Left colon (tissue), 2 donors: ENCODE measurements around the gene LPP. TPM values are rescaled to one million over a fixed set of nuclear protein-coding genes. Genes with fewer than 3 reads are reported as not detected.

Experiments
- ATAC-seq: fragments of 200-7000 bp; cut with Tn5 transposase; one replicate; pipeline ENCODE4 v1.9.1; 2020; ENCODE audit warnings: mild to moderate bottlenecking, moderate library complexity
- DNase-seq, 2 donors: peaks; one replicate each; pipeline ENCODE4 v3.0.0-alpha.2; 2020
- intact Hi-C, 2 donors: fragments of 100-400 bp; cut with DNase I in 1 of 2; cut with micrococcal nuclease in 1 of 2; formaldehyde crosslinking; loops; one replicate each; pipeline versions ENCODE4 v1.11.2 to v1.14.0; 2022; cut with DNase I, micrococcal nuclease
- total RNA-seq, 2 donors: library from RNA; stranded (reverse); fragmentation: NEBNext Ultra II Directional; extraction: Animal tissue kit (Norgen Biotek cat#: 25700); gene quantifications; one replicate each; pipeline ENCODE4 v1.2.1, GENCODE V29; 2021
- donor health status: DM: no; HTN: no; CAD: no.
- donor health status: DM: yes; HTN: yes; CAD: no.

The LPP gene
- total RNA-seq, 2 donors from 2014 or later = 228 to 258 TPM

GRCh38 chr3:188908002-188908850 lies 754.3 kb downstream of the LPP start:
- peak; percentile 61 for ATAC-seq
- no peak for DNase-seq
- intact Hi-C loops = no loop called here

- DNase-seq (no peak), ATAC-seq (peak; percentile 95)
Observed at GRCh38 chr3:188911026-188911850, 757.3 kb downstream of the LPP start.

DNA sequence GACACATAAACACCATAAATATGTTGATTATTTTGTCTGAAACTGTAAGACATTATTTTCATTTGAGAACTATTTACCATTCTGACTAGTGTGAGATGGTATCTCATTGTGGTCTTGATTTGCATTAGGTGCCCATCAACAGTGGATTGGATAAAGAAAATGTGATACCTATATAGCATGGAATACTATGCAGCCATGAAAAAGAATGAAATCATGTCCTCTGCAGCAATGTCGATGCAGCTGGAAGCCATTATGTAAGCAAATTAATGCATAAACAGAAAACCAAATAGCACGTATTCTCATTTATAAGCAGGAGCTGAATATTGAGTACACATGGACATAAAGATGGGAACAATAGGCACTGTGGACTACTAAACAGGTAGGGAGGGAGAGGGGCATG lies 759.1 kb downstream of the LPP start:
- intact Hi-C loops = no loop called here
- DNase-seq (no peak), ATAC-seq (no peak)

More at GRCh38 chr3:188911026-188911850, 757.3 kb downstream of the LPP start:
- intact Hi-C loops = no loop called here

DNA sequence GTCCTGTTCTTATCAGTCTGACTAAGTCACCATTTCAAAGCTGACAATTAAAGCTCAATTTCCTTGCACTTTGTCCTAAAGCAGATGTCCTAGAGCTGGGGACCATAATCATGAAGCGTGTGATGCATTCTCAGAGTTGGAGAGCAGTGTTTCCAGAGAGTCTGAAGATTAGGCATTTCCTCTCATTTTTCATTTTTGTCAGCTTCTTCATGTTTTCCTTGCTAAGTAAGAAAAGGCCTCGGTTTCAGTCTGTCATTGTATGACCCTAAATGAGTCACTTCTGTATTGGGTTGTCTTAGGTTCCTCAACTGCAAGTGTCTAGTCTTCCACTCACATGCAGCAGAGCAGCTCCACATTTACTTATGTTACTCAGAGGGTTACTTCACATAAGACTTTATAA lies 760.6 kb downstream of the LPP start:
- intact Hi-C loops = no loop called here
- DNase-seq = no peak
- no peak for ATAC-seq

GRCh38 chr3:188915127-188915526 lies 761.2 kb downstream of the LPP start:
- DNase-seq (no peak), ATAC-seq (no peak)
- intact Hi-C loops = no loop called here

DNA sequence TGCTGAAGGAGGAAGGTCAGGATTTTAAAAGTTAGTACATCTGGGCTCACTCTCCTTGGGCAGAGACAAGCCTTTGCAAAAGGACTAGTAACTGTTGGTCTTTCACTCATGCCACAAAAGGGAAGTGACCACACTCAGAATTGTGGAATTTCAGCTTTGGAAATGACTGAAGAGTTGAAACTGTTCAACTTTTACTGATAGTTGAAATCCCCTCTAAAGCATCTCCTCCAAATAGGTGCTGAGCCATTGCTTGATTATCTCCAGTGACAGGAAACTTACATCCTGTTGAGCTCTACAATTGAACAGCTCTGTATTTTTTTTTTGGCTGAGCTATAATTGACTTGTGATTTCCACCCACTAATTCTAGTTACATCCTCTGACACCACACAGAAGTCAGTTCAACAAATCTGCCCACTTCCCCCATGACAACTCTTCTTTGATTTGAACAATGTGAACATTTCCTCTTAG lies 763.0 kb downstream of the LPP start:
- ATAC-seq (peak; percentile 13), DNase-seq (no peak)
- intact Hi-C loops = no loop called here

GRCh38 chr3:188918093-188918492 lies 764.1 kb downstream of the LPP start:
- peak; percentile 90 for ATAC-seq
- intact Hi-C loops = no loop called here
- DNase-seq = no peak

GRCh38 chr3:188923671-188924070 lies 769.7 kb downstream of the LPP start:
- DNase-seq (no peak), ATAC-seq (no peak)
- intact Hi-C loops = no loop called here

GRCh38 chr3:188925376-188925775 lies 771.4 kb downstream of the LPP start:
- ATAC-seq (no peak), DNase-seq (no peak)
- intact Hi-C loops = no loop called here

GRCh38 chr3:188926111-188926510 lies 772.2 kb downstream of the LPP start:
- ATAC-seq = no peak
- no peak for DNase-seq
- intact Hi-C loops = no loop called here

DNA sequence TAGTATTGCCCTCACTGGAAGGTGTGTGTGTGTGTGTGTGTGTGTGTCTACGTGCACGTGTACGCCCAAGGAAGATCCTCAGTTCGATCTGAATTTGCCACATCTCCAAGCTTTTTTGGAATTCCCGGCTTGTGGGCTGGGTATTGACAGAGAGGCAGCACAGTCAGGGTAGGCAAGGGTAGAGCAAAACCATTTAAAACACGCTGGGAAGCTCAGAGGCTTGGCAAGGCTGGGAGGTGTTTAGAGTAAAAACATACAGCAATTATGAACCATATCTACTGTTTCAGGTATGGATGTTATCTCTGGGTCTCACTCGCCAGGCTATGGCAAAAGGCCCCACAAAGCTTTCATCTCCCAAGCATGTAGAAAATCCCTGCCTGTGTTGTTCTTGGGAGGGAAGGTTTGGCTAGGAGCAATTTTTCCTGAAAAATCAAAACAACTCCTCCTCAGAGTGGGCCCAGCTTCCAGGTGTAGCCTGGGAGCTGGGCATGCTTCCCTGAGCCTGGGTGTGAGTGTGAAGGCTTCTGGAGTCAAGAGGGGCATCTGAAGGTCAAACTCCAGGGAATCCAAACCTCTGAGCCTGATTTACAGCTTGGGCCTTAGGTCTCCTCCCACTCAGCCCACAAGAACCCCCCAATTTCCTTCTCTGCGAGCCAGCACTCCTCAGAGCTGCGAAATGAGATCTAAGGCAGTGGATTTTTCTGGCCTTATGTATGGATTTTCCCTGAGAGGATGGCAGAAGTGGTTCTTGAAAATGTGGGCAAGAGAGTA lies 773.0 kb downstream of the LPP start:
- ATAC-seq = no peak
- intact Hi-C loops = no loop called here
- no peak for DNase-seq

DNA sequence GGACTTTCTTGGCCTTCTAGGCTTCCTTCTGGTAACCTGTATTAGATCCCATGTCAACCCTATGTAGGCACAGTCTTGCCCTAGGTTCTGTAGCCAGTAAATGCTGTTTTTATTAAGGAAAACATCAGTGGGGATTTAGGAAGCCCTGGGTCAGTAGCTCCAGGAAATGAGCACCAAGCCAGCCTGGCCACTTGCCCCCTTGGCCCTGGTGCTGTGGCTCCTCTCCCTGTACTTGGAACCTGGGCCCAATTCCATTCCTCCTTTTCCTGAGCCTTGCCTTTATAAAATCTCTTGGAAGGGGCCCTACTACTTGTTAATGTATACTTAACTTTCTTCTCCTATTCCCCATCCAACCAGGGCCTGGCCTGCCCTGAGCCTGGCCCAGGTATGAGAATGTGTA lies 774.0 kb downstream of the LPP start:
- ATAC-seq = no peak
- intact Hi-C loops = no loop called here

DNA sequence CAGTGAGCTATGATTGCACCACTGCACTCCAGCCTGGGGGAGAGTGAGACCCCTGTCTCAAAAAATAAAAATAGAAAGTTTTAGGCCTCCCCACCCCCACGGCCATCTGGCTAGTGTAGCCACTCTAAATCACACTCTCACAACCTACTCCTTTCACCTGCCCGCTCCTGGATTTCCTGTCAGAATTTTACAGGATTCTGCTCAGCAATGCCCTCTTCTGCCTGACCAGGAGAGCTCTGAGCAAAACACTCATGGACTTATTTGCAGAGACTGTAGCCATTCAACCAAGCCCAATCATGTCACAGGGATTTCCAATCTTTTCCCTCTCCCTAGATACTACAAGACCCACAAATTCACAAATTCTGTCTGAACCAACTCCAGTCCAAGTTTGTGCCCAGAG lies 775.2 kb downstream of the LPP start:
- intact Hi-C loops = no loop called here
- no peak for DNase-seq
- ATAC-seq = peak; percentile 90

More for the DNA sequence above, 774.0 kb downstream of the LPP start:
- no peak for DNase-seq

GRCh38 chr3:188931036-188931435 lies 777.1 kb downstream of the LPP start:
- DNase-seq (no peak), ATAC-seq (no peak)
- intact Hi-C loops = no loop called here

GRCh38 chr3:188931531-188931930 lies 777.6 kb downstream of the LPP start:
- DNase-seq (no peak), ATAC-seq (no peak)
- intact Hi-C loops = no loop called here

DNA sequence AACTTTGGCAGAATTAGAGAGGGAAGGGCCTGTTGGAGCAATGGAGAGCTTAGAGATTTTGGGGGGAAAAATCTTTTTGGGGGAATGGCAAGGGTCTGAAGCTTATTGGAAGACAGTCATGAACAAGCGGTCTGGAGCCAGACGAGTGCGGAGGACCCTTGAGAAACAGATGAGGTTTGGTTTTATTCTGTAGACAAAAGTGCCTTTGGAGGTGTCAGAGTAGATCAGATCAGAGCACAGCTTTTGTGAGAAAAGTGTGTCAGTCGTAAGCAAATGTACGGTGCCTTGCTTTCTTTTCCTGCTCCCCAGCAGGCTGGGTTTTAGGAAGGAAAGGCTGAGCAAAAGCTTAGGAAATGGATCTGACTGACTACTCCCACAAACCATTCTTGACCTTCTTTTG lies 781.0 kb downstream of the LPP start:
- intact Hi-C loops = no loop called here
- no peak for ATAC-seq
- no peak for DNase-seq

DNA sequence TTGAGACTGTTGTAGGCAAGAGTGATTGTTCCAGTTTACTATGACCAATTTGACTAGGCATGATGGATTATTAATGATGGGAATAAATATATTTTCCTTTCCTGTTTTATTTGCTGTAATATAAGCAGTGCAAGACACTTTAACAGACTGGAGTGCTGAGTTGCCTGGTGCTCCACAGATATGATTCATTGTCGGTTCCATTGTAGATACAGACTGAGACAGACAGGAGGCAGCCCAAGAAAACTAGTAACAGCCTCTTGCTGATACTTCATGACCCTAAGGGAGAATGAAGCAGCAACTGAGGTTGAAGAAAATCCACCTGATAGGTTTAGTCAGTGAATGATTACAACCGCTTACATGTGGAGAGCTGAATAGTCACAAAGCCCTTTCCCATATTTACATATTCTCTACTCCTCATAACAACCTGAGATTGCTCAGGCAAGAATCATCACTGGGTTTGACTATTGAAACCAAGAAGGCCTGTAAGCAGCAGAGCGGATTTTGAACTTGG lies 782.7 kb downstream of the LPP start:
- ATAC-seq (no peak), DNase-seq (no peak)
- intact Hi-C loops = no loop called here

- intact Hi-C loops = no loop called here
- no peak for DNase-seq
- ATAC-seq = no peak
Observed at GRCh38 chr3:188937389-188937788, 783.4 kb downstream of the LPP start.

- ATAC-seq (no peak), DNase-seq (no peak)
- intact Hi-C loops = no loop called here
Observed at GRCh38 chr3:188938999-188939398, 785.0 kb downstream of the LPP start.
